ENCODE data around the gene GOLGA3. TPM values are rescaled to one million over a fixed set of nuclear protein-coding genes. Genes with fewer than 3 reads are reported as not detected.

GOLGA3 gene
- total RNA-seq, 1 experiment from 2014 or later = 94.9 TPM

DNA sequence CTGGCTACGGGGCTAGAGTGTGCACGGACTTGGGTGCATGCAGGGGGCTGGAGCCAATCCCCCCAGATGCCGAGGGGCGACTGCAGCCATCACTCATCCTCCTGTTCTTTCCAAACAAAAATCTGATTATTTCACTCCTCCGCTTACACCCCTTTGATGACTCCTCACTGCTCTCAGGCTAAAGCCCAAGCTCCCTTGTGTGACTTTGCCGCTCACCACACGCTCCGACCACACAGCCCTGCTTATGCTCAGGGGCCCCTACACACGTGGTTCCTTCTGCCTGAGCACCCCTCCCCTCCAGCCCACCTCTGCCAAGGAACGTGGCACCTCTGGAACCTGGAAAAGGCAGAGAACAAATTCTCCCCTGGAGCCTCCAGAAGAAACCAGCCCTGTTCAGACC lies 45.1 kb upstream of the GOLGA3 start:
- peaks cover 86% of the 10 kb centered on the region for H3K36me3 Mint-ChIP-seq (ENCODE audit: insufficient read depth, unreplicated experiment)
- intact Hi-C loops (cut with micrococcal nuclease) = no loop called here
- H3K9me3 Mint-ChIP-seq (ENCODE audit: unreplicated experiment) = no peaks in the 10 kb centered on the region
- no peaks in the 10 kb centered on the region for H3K4me1 Mint-ChIP-seq (ENCODE audit: insufficient read depth, unreplicated experiment)
- TF ChIP-seq, protein P1, sequence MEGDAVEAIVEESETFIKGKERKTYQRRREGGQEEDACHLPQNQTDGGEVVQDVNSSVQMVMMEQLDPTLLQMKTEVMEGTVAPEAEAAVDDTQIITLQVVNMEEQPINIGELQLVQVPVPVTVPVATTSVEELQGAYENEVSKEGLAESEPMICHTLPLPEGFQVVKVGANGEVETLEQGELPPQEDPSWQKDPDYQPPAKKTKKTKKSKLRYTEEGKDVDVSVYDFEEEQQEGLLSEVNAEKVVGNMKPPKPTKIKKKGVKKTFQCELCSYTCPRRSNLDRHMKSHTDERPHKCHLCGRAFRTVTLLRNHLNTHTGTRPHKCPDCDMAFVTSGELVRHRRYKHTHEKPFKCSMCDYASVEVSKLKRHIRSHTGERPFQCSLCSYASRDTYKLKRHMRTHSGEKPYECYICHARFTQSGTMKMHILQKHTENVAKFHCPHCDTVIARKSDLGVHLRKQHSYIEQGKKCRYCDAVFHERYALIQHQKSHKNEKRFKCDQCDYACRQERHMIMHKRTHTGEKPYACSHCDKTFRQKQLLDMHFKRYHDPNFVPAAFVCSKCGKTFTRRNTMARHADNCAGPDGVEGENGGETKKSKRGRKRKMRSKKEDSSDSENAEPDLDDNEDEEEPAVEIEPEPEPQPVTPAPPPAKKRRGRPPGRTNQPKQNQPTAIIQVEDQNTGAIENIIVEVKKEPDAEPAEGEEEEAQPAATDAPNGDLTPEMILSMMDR (IDR thresholded peaks at IDR 0.05; ENCODE audit: unreplicated experiment) = no peak
- no TSS peak for BruUV-seq (replicated peaks)
- no peaks in the 10 kb centered on the region for H3K27me3 Mint-ChIP-seq (ENCODE audit: insufficient read depth, unreplicated experiment)
- DNase-seq (ENCODE audit: unreplicated experiment) = no peak
- ChIA-PET CTCF (no interaction called here), POLR2A (no interaction called here)
- H3K27ac Mint-ChIP-seq (ENCODE audit: low read depth, unreplicated experiment) = no peak overlapping the region
- no peak overlapping the region for H3K4me3 Mint-ChIP-seq (ENCODE audit: unreplicated experiment)

DNA sequence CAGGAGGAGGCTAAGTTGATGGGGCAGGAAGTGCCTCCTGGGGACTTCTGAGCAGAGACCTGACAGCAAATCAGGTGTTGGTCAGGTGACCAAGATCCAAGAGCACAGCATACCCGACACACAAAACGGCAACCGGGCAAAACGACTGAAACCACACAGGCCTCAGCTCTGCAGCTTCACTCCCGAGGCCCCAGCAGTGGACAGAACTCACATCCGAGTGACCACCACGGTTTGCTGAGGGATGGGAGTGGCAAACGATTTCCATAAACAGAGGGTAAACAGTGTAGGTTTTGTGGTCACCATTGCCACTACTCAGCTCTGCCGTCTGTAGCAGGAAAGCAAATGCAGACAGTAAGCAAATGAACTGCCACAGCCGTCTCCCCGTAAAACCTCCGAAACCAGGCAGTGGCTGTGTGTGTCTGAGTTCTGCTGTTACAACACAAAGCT lies 44.3 kb upstream of the GOLGA3 start:
- no TSS peak for BruUV-seq (replicated peaks)
- intact Hi-C loops (cut with micrococcal nuclease) = no loop called here
- no peak for DNase-seq (ENCODE audit: unreplicated experiment)

DNA sequence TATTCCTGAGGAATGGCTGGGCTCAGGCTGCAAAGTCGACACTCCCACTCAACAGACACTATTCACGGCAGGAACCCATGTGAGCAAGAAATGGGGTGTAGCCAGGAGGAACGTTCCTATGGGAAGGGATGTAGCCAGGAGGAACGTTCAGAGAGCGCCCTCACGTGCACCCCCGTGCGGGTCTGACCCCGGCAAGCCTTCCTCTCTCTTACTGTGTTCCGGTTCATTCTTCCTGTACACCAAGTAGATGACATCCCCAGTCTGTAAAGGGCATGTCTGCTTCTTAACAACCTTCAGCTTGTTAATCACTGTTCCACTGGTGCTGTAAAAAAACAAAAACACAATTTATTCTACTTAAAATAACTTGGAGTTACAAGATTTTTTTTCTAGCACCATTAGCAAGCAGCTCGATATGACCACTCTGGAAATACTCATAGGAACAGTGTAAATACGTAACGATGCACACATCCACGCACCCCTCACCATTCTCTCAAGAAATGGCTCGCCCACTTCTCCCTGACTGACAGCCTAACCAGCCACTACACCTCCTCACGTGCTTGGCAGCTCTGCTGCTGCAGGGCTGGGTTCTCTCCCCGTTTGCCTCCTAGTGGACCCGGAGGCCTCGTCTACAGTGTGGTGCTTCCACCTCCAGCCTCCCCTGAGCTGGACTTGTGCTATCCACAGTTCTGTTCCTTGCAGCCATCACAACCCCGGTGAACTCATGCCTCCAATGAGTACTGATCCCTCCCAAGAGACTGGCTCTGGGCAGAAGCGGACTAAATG lies 43.6 kb upstream of the GOLGA3 start:
- Mint-ChIP-seq H3K4me3 (ENCODE audit: unreplicated experiment) (no peak overlapping the region), H3K36me3 (ENCODE audit: insufficient read depth, unreplicated experiment) (peaks cover 83% of the 10 kb centered on the region), H3K27ac (ENCODE audit: low read depth, unreplicated experiment) (no peak overlapping the region), H3K4me1 (ENCODE audit: insufficient read depth, unreplicated experiment) (no peaks in the 10 kb centered on the region), H3K27me3 (ENCODE audit: insufficient read depth, unreplicated experiment) (no peaks in the 10 kb centered on the region), H3K9me3 (ENCODE audit: unreplicated experiment) (no peaks in the 10 kb centered on the region)
- TF ChIP-seq, protein P1 (IDR thresholded peaks at IDR 0.05; ENCODE audit: unreplicated experiment) = no peak
- no peak for DNase-seq (ENCODE audit: unreplicated experiment)
- BruUV-seq (replicated peaks) = no TSS peak
- intact Hi-C loops (cut with micrococcal nuclease) = no loop called here
- CTCF ChIA-PET = no interaction called here
- POLR2A ChIA-PET = interaction anchor here (1.1 kb wide), 1 partner anchor 43 kb away, joined by 4 read pairs; no protein-coding TSS in a partner anchor

More for the DNA sequence above, 44.3 kb upstream of the GOLGA3 start:
- POLR2A ChIA-PET = no interaction called here
- Mint-ChIP-seq H3K4me3 (ENCODE audit: unreplicated experiment) (no peak overlapping the region), H3K9me3 (ENCODE audit: unreplicated experiment) (no peaks in the 10 kb centered on the region), H3K27ac (ENCODE audit: low read depth, unreplicated experiment) (no peak overlapping the region), H3K27me3 (ENCODE audit: insufficient read depth, unreplicated experiment) (no peaks in the 10 kb centered on the region), H3K4me1 (ENCODE audit: insufficient read depth, unreplicated experiment) (no peaks in the 10 kb centered on the region), H3K36me3 (ENCODE audit: insufficient read depth, unreplicated experiment) (peaks cover 83% of the 10 kb centered on the region)
- TF ChIP-seq, protein P1 (IDR thresholded peaks at IDR 0.05; ENCODE audit: unreplicated experiment) = no peak
- CTCF ChIA-PET = no interaction called here

DNA sequence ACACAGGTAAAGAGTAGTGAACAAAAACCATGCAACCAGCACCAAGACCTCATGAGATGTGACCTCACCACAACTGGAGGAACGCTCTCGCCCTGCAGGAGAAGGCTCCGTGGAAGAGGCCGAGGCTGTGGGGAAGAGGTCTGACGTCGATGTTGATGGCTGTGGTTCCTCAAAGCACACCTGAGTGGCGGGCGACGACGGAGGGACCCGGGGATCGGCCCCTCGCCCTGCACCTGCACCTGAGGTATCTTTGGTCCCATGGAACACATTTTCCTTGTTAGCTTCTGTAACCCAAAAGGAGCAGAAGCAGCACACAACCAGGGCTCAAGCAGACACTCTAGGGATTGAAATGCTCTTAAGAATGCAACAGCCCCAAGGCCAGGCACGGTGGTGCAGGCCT lies 40.9 kb upstream of the GOLGA3 start:
- ChIA-PET CTCF (no interaction called here), POLR2A (no interaction called here)
- H3K4me1 Mint-ChIP-seq (ENCODE audit: insufficient read depth, unreplicated experiment) = no peaks in the 10 kb centered on the region

More for the DNA sequence above, 40.9 kb upstream of the GOLGA3 start:
- no TSS peak for BruUV-seq (replicated peaks)
- Mint-ChIP-seq H3K9me3 (ENCODE audit: unreplicated experiment) (no peaks in the 10 kb centered on the region), H3K4me3 (ENCODE audit: unreplicated experiment) (no peak overlapping the region), H3K36me3 (ENCODE audit: insufficient read depth, unreplicated experiment) (peaks cover 85% of the 10 kb centered on the region), H3K27me3 (ENCODE audit: insufficient read depth, unreplicated experiment) (no peaks in the 10 kb centered on the region), H3K27ac (ENCODE audit: low read depth, unreplicated experiment) (no peak overlapping the region)
- TF ChIP-seq, protein P1 (IDR thresholded peaks at IDR 0.05; ENCODE audit: unreplicated experiment) = no peak
- no peak for DNase-seq (ENCODE audit: unreplicated experiment)
- intact Hi-C loops (cut with micrococcal nuclease) = no loop called here

All from MCF 10A (cell line).